Kidney (tissue), 14 donors: ENCODE results near the gene TMEM144. TPM values are rescaled to one million over a fixed set of nuclear protein-coding genes. Genes with fewer than 3 reads are reported as not detected.
A peak's percentile ranks its signal among the peaks of the same experiment; 100 is the strongest.

Source experiments
- DNase-seq, 5 donors: peaks; one replicate each; pipeline ENCODE4 v3.0.0-alpha.2; 2013 to 2020
- FAIRE-seq: peaks from 2 replicates; lab custom pipeline; 2012; peaks lifted over from hg19 to GRCh38; lab: Jason Lieb, UNC
- H3K27ac ChIP-seq, 2 donors: one replicate each; pipeline ENCODE4 v1.7.0; 2013; ENCODE audit warnings: low read depth in 2 of 2, low read length in 2 of 2, inconsistent platforms in 1 of 2
- H3K27me3 ChIP-seq: one replicate; pipeline ENCODE4 v1.7.1; 2013; ENCODE audit warnings: low read length, inconsistent platforms; ENCODE audit not compliant: control insufficient read depth, insufficient read depth
- H3K36me3 ChIP-seq, 3 donors: one replicate each; pipeline versions ENCODE4 v1.7.0 to v1.7.1; 2013; ENCODE audit warnings: low read length in 3 of 3, control low read depth in 1 of 3, inconsistent platforms in 1 of 3; ENCODE audit not compliant: insufficient read depth in 3 of 3, control insufficient read depth in 2 of 3
- H3K4me1 ChIP-seq, 3 donors: one replicate each; pipeline versions ENCODE4 v1.7.0 to v1.7.1; 2013; ENCODE audit warnings: low read length in 3 of 3, inconsistent platforms in 1 of 3, low read depth in 1 of 3; ENCODE audit not compliant: control insufficient read depth in 2 of 3, insufficient read depth in 2 of 3
- H3K4me3 ChIP-seq, 3 donors: one replicate each; pipeline versions ENCODE4 v1.7.0 to v1.8.1; 2013; ENCODE audit warnings: low read length in 3 of 3, control low read depth in 1 of 3, inconsistent platforms in 1 of 3
- H3K9ac ChIP-seq, 3 donors: one replicate each; pipeline versions ENCODE4 v1.7.0 to v1.7.1; 2013; ENCODE audit warnings: low read length in 3 of 3, control low read depth in 1 of 3, inconsistent platforms in 1 of 3
- H3K9me3 ChIP-seq, 3 donors: one replicate each; pipeline versions ENCODE4 v1.7.0 to v1.7.1; 2013; ENCODE audit warnings: low read length in 3 of 3, control low read depth in 1 of 3, inconsistent platforms in 1 of 3; ENCODE audit not compliant: control insufficient read depth in 2 of 3, insufficient read depth in 1 of 3
- CTCF ChIP-seq: IDR thresholded peaks from 3 replicates; pipeline ENCODE4 v1.5.1; 2012; ENCODE audit warnings: mild to moderate bottlenecking, moderate library complexity, borderline replicate concordance; ENCODE audit not compliant: insufficient read depth; ENCODE audit errors: extremely low read depth
- intact Hi-C: fragments of 100-400 bp; cut with DNase I; formaldehyde crosslinking; loops from one replicate; pipeline ENCODE4 v1.11.1; 2022
- polyA plus RNA-seq: library from polyadenylated mRNA; stranded (reverse); fragments of 350-450 nt; fragmentation: Illumina TruSeq; extraction: RNeasy Lipid Tissue Mini Kit (QIAGEN cat#74804); gene quantifications from one replicate; pipeline ENCODE4 v1.2.3, GENCODE V29; 2014; ENCODE audit warnings: low read depth, low replicate concordance; ENCODE audit not compliant: insufficient read depth
- total RNA-seq: library from RNA; stranded (reverse); fragmentation: NEBNext Ultra II Directional; extraction: Animal tissue kit (Norgen Biotek cat#: 25700); gene quantifications from one replicate; pipeline ENCODE4 v1.2.1, GENCODE V29; 2021
- donor health status: control.
- donor health status: control.
- donor health status: control.
- donor health status: control.
- donor health status: control.
- donor health status: DM: yes; HTN: yes; CAD: no.
- donor health status: Normal renal cell carcinoma (clear cell type).

The TMEM144 gene
- total and polyA plus RNA-seq, 2 donors from 2014 or later = 3.3 to 9.8 TPM

GRCh38 chr4:158202481-158202880, 7.8 kb upstream of the TMEM144 start:
- H3K27ac ChIP-seq = no peak overlapping the region
- no peaks in the 10 kb centered on the region for H3K9me3 ChIP-seq
- H3K36me3 ChIP-seq = no peaks in the 10 kb centered on the region
- H3K9ac ChIP-seq = no peak overlapping the region
- intact Hi-C loops = no loop called here
- FAIRE-seq (peak; percentile 91), DNase-seq (no peak)
- no peaks in the 10 kb centered on the region for H3K27me3 ChIP-seq
- TF ChIP-seq CTCF = no peak
- no peaks in the 10 kb centered on the region for H3K4me1 ChIP-seq
- no peak overlapping the region for H3K4me3 ChIP-seq

- Histone ChIP-seq H3K9ac (no peak overlapping the region), H3K27ac (no peak overlapping the region), H3K4me3 (no peak overlapping the region), H3K36me3 (no peaks in the 10 kb centered on the region), H3K9me3 (no peaks in the 10 kb centered on the region), H3K4me1 (no peaks in the 10 kb centered on the region), H3K27me3 (no peaks in the 10 kb centered on the region)
- no peak for TF ChIP-seq CTCF
- FAIRE-seq (no peak), DNase-seq (no peak)
- intact Hi-C loops = no loop called here
Measured at GRCh38 chr4:158203436-158203835, 6.8 kb upstream of the TMEM144 start.

GRCh38 chr4:158203929-158204328, 6.4 kb upstream of the TMEM144 start:
- no peaks in the 10 kb centered on the region for H3K4me1 ChIP-seq
- H3K4me3 ChIP-seq = no peak overlapping the region
- no peaks in the 10 kb centered on the region for H3K9me3 ChIP-seq
- H3K27ac ChIP-seq = no peak overlapping the region
- no peaks in the 10 kb centered on the region for H3K36me3 ChIP-seq
- DNase-seq (no peak), FAIRE-seq (peak; percentile 90)
- intact Hi-C loops = no loop called here
- no peak overlapping the region for H3K9ac ChIP-seq
- no peaks in the 10 kb centered on the region for H3K27me3 ChIP-seq
- no peak for TF ChIP-seq CTCF
